Karpas-422 (cell line): ENCODE measurements around the gene STAMBP. TPM values are rescaled to one million over a fixed set of nuclear protein-coding genes. Genes with fewer than 3 reads are reported as not detected.

Experiments used
- DNase-seq: peaks from one replicate; pipeline ENCODE4 v3.0.0-alpha.2; 2015
- H2AFZ ChIP-seq: fragments of 200-600 bp; sonication (generic); 2 replicates; pipeline ENCODE4 v1.6.1; 2014; ENCODE audit warnings: antibody characterized with exemption, low read length, mixed read lengths
- H3K27ac ChIP-seq: fragments of 200-600 bp; sonication (generic); 2 replicates; pipeline ENCODE4 v1.5.1; 2014; ENCODE audit warnings: mild to moderate bottlenecking, low read length, moderate library complexity
- H3K27me3 ChIP-seq: fragments of 200-600 bp; sonication (generic); 2 replicates; pipeline ENCODE4 v1.6.1; 2014; ENCODE audit warnings: low read length, mixed read lengths
- H3K36me3 ChIP-seq: fragments of 200-600 bp; sonication (generic); 2 replicates; pipeline ENCODE4 v1.6.1; 2014; ENCODE audit warnings: low read length, mixed read lengths; ENCODE audit not compliant: insufficient read depth
- H3K4me1 ChIP-seq: fragments of 200-600 bp; sonication (generic); 2 replicates; pipeline ENCODE4 v1.6.1; 2014; ENCODE audit warnings: mild to moderate bottlenecking, low read length, mixed read lengths
- H3K4me2 ChIP-seq: fragments of 200-600 bp; sonication (generic); 2 replicates; pipeline ENCODE4 v1.6.1; 2014; ENCODE audit warnings: low read length, low read depth, mild to moderate bottlenecking; ENCODE audit not compliant: poor library complexity, severe bottlenecking
- H3K4me3 ChIP-seq: fragments of 200-600 bp; sonication (generic); 2 replicates; pipeline ENCODE4 v1.5.1; 2014; ENCODE audit warnings: mild to moderate bottlenecking, antibody characterized with exemption, low read length, mixed read lengths
- H3K79me2 ChIP-seq: fragments of 200-600 bp; sonication (generic); 2 replicates; pipeline ENCODE4 v1.6.1; 2014; ENCODE audit warnings: mild to moderate bottlenecking, low read length, mixed read lengths
- H3K9ac ChIP-seq: fragments of 200-600 bp; sonication (generic); 2 replicates; pipeline ENCODE4 v1.6.0; 2014; ENCODE audit warnings: low read length
- H3K9me2 ChIP-seq: fragments of 200-600 bp; sonication (generic), shearing (Covaris generic); replicated peaks from 2 replicates; pipeline ENCODE4 v1.6.0; 2014; ENCODE audit warnings: mild to moderate bottlenecking, low read length, moderate library complexity; ENCODE audit not compliant: insufficient read depth
- H3K9me3 ChIP-seq: fragments of 300-700, 200-600 bp; sonication (generic); 2 replicates; pipeline ENCODE4 v1.6.1; 2014; ENCODE audit warnings: low read length, mixed read lengths
- H4K20me1 ChIP-seq: fragments of 200-600 bp; sonication (generic); 2 replicates; pipeline ENCODE4 v1.6.1; 2014; ENCODE audit warnings: mild to moderate bottlenecking, antibody characterized with exemption, low read length, low read depth; ENCODE audit not compliant: insufficient read depth
- total RNA-seq: library from RNA; depleted of rRNA; stranded (reverse); fragments of >200 nt; shearing (Covaris generic); gene quantifications from 2 replicates; pipeline ENCODE4 v1.2.3, GENCODE V29; 2014; ENCODE audit warnings: low replicate concordance

Gene STAMBP
- total RNA-seq, 1 experiment from 2014 or later, result 73.8 TPM

- H3K36me3 ChIP-seq, result no peaks in the 10 kb centered on the region
- no peaks in the 10 kb centered on the region for H3K9me3 ChIP-seq
- H3K9ac ChIP-seq, result no peak overlapping the region
Measured at GRCh38 chr2:73910873-73911547, 82.2 kb downstream of the STAMBP start.

GRCh38 chr2:73911548-73912208 lies 82.9 kb downstream of the STAMBP start:
- Histone ChIP-seq H3K9me2 (no peaks in the 10 kb centered on the region), H2AFZ (no peak overlapping the region), H3K36me3 (no peaks in the 10 kb centered on the region), H3K79me2 (no peaks in the 10 kb centered on the region), H3K4me3 (no peak overlapping the region), H4K20me1 (no peaks in the 10 kb centered on the region), H3K27ac (no peak overlapping the region), H3K27me3 (no peaks in the 10 kb centered on the region), H3K4me1 (no peaks in the 10 kb centered on the region), H3K9me3 (no peaks in the 10 kb centered on the region), H3K9ac (no peak overlapping the region), H3K4me2 (no peak overlapping the region)
- no peak for DNase-seq

More at GRCh38 chr2:73910873-73911547, 82.2 kb downstream of the STAMBP start:
- Histone ChIP-seq H3K79me2 (no peaks in the 10 kb centered on the region), H3K4me2 (no peak overlapping the region), H3K4me3 (no peak overlapping the region), H3K27me3 (no peaks in the 10 kb centered on the region), H3K27ac (no peak overlapping the region), H3K9me2 (no peaks in the 10 kb centered on the region), H4K20me1 (no peaks in the 10 kb centered on the region), H2AFZ (no peak overlapping the region), H3K4me1 (no peaks in the 10 kb centered on the region)
- DNase-seq, result no peak

GRCh38 chr2:73913414-73914054 lies 84.8 kb downstream of the STAMBP start:
- Histone ChIP-seq H3K27ac (no peak overlapping the region), H3K36me3 (no peaks in the 10 kb centered on the region), H3K4me1 (no peaks in the 10 kb centered on the region), H3K9me2 (no peaks in the 10 kb centered on the region), H3K9ac (no peak overlapping the region), H4K20me1 (no peaks in the 10 kb centered on the region), H3K27me3 (no peaks in the 10 kb centered on the region), H3K9me3 (no peaks in the 10 kb centered on the region), H3K4me3 (no peak overlapping the region), H3K4me2 (no peak overlapping the region), H2AFZ (no peak overlapping the region), H3K79me2 (no peaks in the 10 kb centered on the region)
- no peak for DNase-seq

GRCh38 chr2:73914667-73915066 lies 85.9 kb downstream of the STAMBP start:
- Histone ChIP-seq H3K36me3 (no peaks in the 10 kb centered on the region), H3K27me3 (no peaks in the 10 kb centered on the region), H3K9me3 (no peaks in the 10 kb centered on the region), H3K9me2 (no peaks in the 10 kb centered on the region), H3K9ac (no peak overlapping the region), H3K27ac (no peak overlapping the region), H4K20me1 (no peaks in the 10 kb centered on the region), H3K79me2 (no peaks in the 10 kb centered on the region), H3K4me3 (no peak overlapping the region), H3K4me2 (no peak overlapping the region), H2AFZ (no peak overlapping the region), H3K4me1 (0 out of 2 replicates have a peak, but pooled peaks cover 2% of the 10 kb centered on the region)
- no peak for DNase-seq

- Histone ChIP-seq H4K20me1 (no peaks in the 10 kb centered on the region), H3K36me3 (no peaks in the 10 kb centered on the region), H2AFZ (no peak overlapping the region), H3K9ac (no peak overlapping the region), H3K79me2 (no peaks in the 10 kb centered on the region), H3K4me2 (no peak overlapping the region), H3K27me3 (no peaks in the 10 kb centered on the region), H3K9me2 (no peaks in the 10 kb centered on the region), H3K9me3 (no peaks in the 10 kb centered on the region), H3K4me3 (no peak overlapping the region), H3K27ac (no peak overlapping the region), H3K4me1 (peaks cover 3% of the 10 kb centered on the region)
- DNase-seq, result no peak
Measured at GRCh38 chr2:73915437-73915993, 86.8 kb downstream of the STAMBP start.

- no peak overlapping the region for H3K4me2 ChIP-seq
- H3K4me3 ChIP-seq, result no peak overlapping the region
- no peak overlapping the region for H3K27ac ChIP-seq
- no peak for DNase-seq
- H3K36me3 ChIP-seq, result no peaks in the 10 kb centered on the region
- H3K9me3 ChIP-seq, result no peaks in the 10 kb centered on the region
- no peak overlapping the region for H2AFZ ChIP-seq
- H3K79me2 ChIP-seq, result no peaks in the 10 kb centered on the region
- no peaks in the 10 kb centered on the region for H3K9me2 ChIP-seq
- no peak overlapping the region for H3K9ac ChIP-seq
- no peaks in the 10 kb centered on the region for H4K20me1 ChIP-seq
- no peaks in the 10 kb centered on the region for H3K27me3 ChIP-seq
- peaks cover 8% of the 10 kb centered on the region for H3K4me1 ChIP-seq
Measured at GRCh38 chr2:73916666-73917065, 87.9 kb downstream of the STAMBP start.

GRCh38 chr2:73917296-73917695 lies 88.5 kb downstream of the STAMBP start:
- Histone ChIP-seq H4K20me1 (no peaks in the 10 kb centered on the region), H3K36me3 (no peaks in the 10 kb centered on the region), H3K9me3 (no peaks in the 10 kb centered on the region), H3K27me3 (no peaks in the 10 kb centered on the region), H3K4me3 (no peak overlapping the region), H3K79me2 (no peaks in the 10 kb centered on the region), H3K9me2 (no peaks in the 10 kb centered on the region), H2AFZ (no peak overlapping the region), H3K4me2 (no peak overlapping the region), H3K27ac (no peak overlapping the region), H3K4me1 (peaks cover 8% of the 10 kb centered on the region), H3K9ac (no peak overlapping the region)
- no peak for DNase-seq

- Histone ChIP-seq H3K79me2 (no peaks in the 10 kb centered on the region), H3K9me3 (no peaks in the 10 kb centered on the region), H3K9me2 (no peaks in the 10 kb centered on the region), H3K4me1 (peaks cover 11% of the 10 kb centered on the region), H4K20me1 (no peaks in the 10 kb centered on the region), H3K36me3 (no peaks in the 10 kb centered on the region), H3K4me2 (no peak overlapping the region), H3K9ac (no peak overlapping the region), H3K4me3 (no peak overlapping the region), H2AFZ (no peak overlapping the region), H3K27ac (no peak overlapping the region), H3K27me3 (no peaks in the 10 kb centered on the region)
- no peak for DNase-seq
Measured at GRCh38 chr2:73917696-73918207, 89.0 kb downstream of the STAMBP start.
